Gastroesophageal sphincter (tissue), 3 donors: ENCODE measurements around the gene FAM47E.

Experiments used
- CTCF ChIP-seq, 4 experiments: fragments of 200-600 bp in 2 of 4; fragments of 450-650 bp in 2 of 4; sonication (generic) in 1 of 4; IDR thresholded peaks; one replicate each; pipeline ENCODE4 v1.5.1; 2017 to 2019; ENCODE audit warnings: antibody characterized with exemption in 4 of 4, mild to moderate bottlenecking in 2 of 4, moderate library complexity in 2 of 4
- POLR2A ChIP-seq, 2 donors: fragments of 450-650 bp; IDR thresholded peaks; one replicate each; pipeline ENCODE4 v1.6.1; 2017; ENCODE audit warnings: antibody characterized with exemption in 2 of 2, mild to moderate bottlenecking in 2 of 2, moderate library complexity in 1 of 2
- POLR2AphosphoS5 ChIP-seq: sonication (generic); formaldehyde crosslinking; IDR thresholded peaks from one replicate; pipeline ENCODE4 v1.6.1; 2017; ENCODE audit warnings: antibody characterized with exemption

- TF ChIP-seq CTCF (IDR thresholded peaks at IDR 0.05), result no peak
- TF ChIP-seq POLR2AphosphoS5, result no peak
- no peak for TF ChIP-seq POLR2A (IDR thresholded peaks at IDR 0.05)
Observed at GRCh38 chr4:76212851-76213414, 38.6 kb upstream of the FAM47E start.
